GM11168 (cell line): ENCODE results near the gene PACRG.

ENCODE experiments used
- in situ Hi-C: fragments of 300-500 bp; cut with MboI; formaldehyde crosslinking; loops from one replicate; pipeline ENCODE4 v1.12.0; 2022; ENCODE audit warnings: low sequenced_read_pairs; ENCODE audit not compliant: unreplicated experiment

Gene PACRG

GRCh38 chr6:163113358-163113962 is 385.7 kb downstream of the PACRG start:
- in situ Hi-C loops: no loop called here

DNA sequence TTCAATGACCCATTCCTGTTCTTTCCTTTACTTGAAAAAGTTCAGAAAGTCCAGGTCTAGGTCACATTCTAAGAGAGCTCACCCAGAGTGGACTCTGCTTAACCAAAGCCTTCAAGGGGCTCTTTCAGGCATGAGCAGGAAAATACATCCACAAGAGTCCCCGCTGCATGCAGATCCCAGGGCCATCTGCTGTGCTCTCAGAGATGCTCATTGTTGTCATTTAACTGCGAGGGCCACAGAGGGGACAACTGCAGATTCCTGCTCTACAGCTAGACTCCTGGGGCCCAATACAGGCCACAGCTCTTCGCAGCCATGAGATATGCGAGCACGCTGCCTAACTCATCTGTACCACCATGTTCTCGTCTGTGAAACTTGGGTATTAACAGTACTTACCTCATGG is 391.2 kb downstream of the PACRG start:
- in situ Hi-C loops: no loop called here

GRCh38 chr6:163120223-163120622 is 392.4 kb downstream of the PACRG start:
- in situ Hi-C loops: no loop called here

- in situ Hi-C loops: no loop called here
Measured at GRCh38 chr6:163121270-163121669, 393.5 kb downstream of the PACRG start.

DNA sequence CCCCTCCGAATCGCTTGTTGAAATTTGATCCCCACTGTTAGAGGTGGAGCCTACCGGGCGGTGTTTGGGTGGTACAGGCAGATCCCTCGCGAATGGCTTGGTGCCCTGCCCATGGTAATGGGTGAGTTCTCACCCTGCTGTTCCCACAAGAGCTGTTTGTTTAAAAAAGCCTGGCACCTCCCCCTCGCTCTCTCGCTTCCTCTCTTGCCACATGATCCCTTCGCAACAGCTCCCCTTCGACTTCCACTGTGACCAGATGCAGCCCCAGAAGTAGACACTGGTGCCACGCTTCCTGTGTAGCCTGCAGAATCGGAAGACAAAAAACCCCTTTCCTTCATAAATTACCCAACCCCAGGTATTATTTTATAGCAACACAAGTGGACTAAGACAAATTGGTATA is 394.6 kb downstream of the PACRG start:
- in situ Hi-C loops: no loop called here

GRCh38 chr6:163123098-163123497 is 395.3 kb downstream of the PACRG start:
- in situ Hi-C loops: no loop called here

GRCh38 chr6:163126741-163127140 is 399.0 kb downstream of the PACRG start:
- in situ Hi-C loops: no loop called here

GRCh38 chr6:163127587-163127986 is 399.8 kb downstream of the PACRG start:
- in situ Hi-C loops: no loop called here

- in situ Hi-C loops: no loop called here
Measured at GRCh38 chr6:163128324-163128723, 400.6 kb downstream of the PACRG start.

- in situ Hi-C loops: no loop called here
Measured at GRCh38 chr6:163132050-163132750, 404.4 kb downstream of the PACRG start.

GRCh38 chr6:163133017-163133416 is 405.2 kb downstream of the PACRG start:
- in situ Hi-C loops: no loop called here

DNA sequence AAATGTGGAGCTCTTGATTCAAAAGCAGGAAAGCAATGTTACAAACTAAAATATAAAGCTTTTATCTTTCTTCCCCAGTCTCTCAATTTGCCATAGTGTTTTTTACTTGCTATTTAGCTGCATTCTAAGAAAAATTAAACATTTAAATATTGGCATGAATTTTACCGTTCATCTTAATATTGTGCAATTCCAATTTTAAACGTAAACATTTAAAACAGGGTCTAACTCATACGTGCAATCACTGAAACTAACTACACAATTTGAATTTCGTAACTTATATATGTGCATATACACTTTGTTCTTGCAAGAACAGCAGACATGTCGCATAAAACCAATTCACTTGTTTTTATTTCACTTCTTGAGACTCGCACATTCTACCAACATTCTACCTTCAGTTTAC is 405.9 kb downstream of the PACRG start:
- in situ Hi-C loops: no loop called here

GRCh38 chr6:163136681-163137397 is 409.1 kb downstream of the PACRG start:
- in situ Hi-C loops: no loop called here

- in situ Hi-C loops: no loop called here
Measured at GRCh38 chr6:163137398-163137881, 409.7 kb downstream of the PACRG start.

- in situ Hi-C loops: no loop called here
Measured at GRCh38 chr6:163146036-163146435, 418.3 kb downstream of the PACRG start.

DNA sequence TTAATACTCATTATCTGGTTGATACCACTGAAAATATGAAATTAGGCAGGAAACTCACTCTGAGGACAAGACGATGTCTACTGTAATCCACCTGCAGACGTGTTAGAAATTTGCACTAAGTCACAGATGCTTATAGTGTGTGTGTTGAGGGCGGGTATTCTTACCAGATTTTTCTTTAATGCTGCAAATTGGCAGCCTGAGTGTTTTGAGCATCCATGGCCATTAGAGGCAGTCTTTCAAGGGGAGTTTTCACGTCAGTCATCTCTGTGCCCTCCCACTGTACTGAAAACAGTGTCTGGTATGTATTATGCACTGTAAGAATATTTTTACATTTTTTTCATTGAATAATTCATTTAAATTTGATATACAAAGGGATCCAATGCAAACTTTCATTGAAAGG is 420.2 kb downstream of the PACRG start:
- in situ Hi-C loops: no loop called here

DNA sequence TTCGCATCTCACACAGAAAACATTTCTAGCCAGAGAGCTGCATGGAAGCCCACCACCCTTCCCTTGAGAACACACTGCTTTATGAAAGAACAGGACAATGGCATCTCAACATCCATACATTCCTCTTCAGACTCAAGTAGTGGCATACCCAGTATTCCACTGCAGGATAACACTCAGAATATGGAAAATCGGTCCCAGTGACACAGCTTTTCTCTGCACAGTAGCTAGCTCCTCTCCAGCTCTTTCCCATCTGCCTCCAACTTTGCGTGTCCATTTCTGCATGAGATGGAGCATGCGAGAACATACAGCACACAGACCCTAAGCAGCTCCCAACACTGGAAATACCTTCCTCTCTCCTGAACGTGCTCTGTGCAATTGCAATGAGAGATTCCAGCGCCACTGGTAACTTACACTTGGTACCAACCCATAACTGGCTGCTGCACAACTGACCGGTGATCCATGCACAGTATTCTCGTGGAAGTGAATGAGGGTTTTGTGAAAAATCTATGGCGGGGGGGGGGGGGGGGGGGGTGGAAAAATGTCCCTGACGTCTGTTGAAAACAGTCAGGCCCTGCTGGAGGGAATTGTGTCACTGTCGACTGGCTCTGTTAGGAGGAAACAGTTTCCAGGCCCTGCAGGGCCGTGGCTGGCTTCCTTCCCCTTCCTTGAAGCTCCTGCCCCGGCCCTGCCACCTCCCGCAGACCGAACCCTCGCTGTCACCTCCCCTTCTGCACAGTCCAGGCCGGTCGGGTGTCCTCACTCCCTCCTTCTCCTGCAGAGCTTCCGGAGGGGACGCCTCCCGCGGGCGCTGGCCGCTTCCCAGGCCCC is 420.9 kb downstream of the PACRG start:
- in situ Hi-C loops: no loop called here

DNA sequence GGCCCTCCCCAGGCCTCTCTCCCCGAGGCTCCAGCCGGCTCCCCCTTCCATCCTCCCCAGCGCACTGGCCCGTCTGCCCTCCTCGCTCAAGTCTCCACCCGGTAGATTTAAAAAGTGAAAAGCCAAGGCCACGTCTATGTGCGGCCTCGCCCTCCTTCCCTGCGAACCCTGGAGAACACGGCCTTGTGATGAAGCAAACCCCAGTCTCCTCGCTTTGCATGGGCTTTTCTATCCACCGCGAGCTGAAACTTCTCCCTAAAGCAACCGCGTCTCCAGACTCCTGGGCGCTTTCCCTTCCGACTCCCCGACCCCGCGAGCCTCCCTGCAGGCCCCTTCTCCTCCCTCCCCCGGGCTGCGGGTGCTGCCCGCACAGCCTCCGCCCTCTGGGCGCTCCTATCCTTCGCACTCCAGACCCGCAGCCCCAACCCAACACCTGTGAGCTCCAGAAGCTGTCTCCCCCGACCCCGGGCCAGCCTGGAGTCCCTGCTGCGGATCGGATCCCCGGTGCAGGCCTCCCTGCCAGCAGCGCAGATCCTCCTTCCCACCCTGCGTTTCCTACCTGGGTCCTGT is 421.6 kb downstream of the PACRG start:
- in situ Hi-C loops: no loop called here

- in situ Hi-C loops: no loop called here
Measured at GRCh38 chr6:163151212-163151611, 423.4 kb downstream of the PACRG start.

GRCh38 chr6:163152701-163153100 is 424.9 kb downstream of the PACRG start:
- in situ Hi-C loops: no loop called here
